ENCODE data around the gene CCDC149. TPM values are rescaled to one million over a fixed set of nuclear protein-coding genes. Genes with fewer than 3 reads are reported as not detected.

CCDC149 gene
- total RNA-seq, 1 experiment from 2014 or later = 9.8 TPM

GRCh38 chr4:24808261-24808660, 104.6 kb downstream of the CCDC149 start:
- no peaks in the 10 kb centered on the region for H3K4me1 ChIP-seq (replicated peaks; ENCODE audit: insufficient read depth)
- no peaks in the 10 kb centered on the region for H3K9me3 ChIP-seq (ENCODE audit: insufficient read depth, low read depth)
- H3K27ac ChIP-seq = no peak overlapping the region
- no peak overlapping the region for H3K4me3 ChIP-seq
- ChIA-PET POLR2A (ENCODE audit: unreplicated experiment) (no interaction called here), CTCF (no interaction called here)
- no peak overlapping the region for H3K4me2 ChIP-seq
- no peak for DNase-seq
- H3K27me3 ChIP-seq (ENCODE audit: insufficient read depth, low read depth) = no peaks in the 10 kb centered on the region
- intact Hi-C loops (cut with micrococcal nuclease; ENCODE audit: unreplicated experiment) = no loop called here
- H3K36me3 ChIP-seq (ENCODE audit: low read depth) = no peaks in the 10 kb centered on the region
- BruUV-seq (replicated peaks) = no TSS peak
- H4K20me1 ChIP-seq (ENCODE audit: insufficient read depth) = no peaks in the 10 kb centered on the region
- TF ChIP-seq EZH2 (IDR thresholded peaks at IDR 0.05; ENCODE audit: low read depth) (no peak), CTCF (conservative IDR thresholded peaks at IDR 0.05) (no peak)
- H3K79me2 ChIP-seq (ENCODE audit: low read depth) = no peaks in the 10 kb centered on the region
- no peak overlapping the region for H2AFZ ChIP-seq
- H3F3A ChIP-seq (ENCODE audit: insufficient read depth, low read depth) = no peaks in the 10 kb centered on the region
- no peaks in the 10 kb centered on the region for H3K9me2 ChIP-seq (ENCODE audit: insufficient read depth)

- intact Hi-C loops (cut with micrococcal nuclease; ENCODE audit: unreplicated experiment) = no loop called here
- no peak overlapping the region for H3K27ac ChIP-seq
- H3K27me3 ChIP-seq (ENCODE audit: insufficient read depth, low read depth) = no peaks in the 10 kb centered on the region
- no peaks in the 10 kb centered on the region for H4K20me1 ChIP-seq (ENCODE audit: insufficient read depth)
- H3K4me1 ChIP-seq (replicated peaks; ENCODE audit: insufficient read depth) = no peaks in the 10 kb centered on the region
- no peak overlapping the region for H3K4me3 ChIP-seq
- H3K9me2 ChIP-seq (ENCODE audit: insufficient read depth) = no peaks in the 10 kb centered on the region
- H3K9me3 ChIP-seq (ENCODE audit: insufficient read depth, low read depth) = no peaks in the 10 kb centered on the region
- ChIA-PET POLR2A (ENCODE audit: unreplicated experiment) (no interaction called here), CTCF (no interaction called here)
- H3K36me3 ChIP-seq (ENCODE audit: low read depth) = no peaks in the 10 kb centered on the region
- no peaks in the 10 kb centered on the region for H3K79me2 ChIP-seq (ENCODE audit: low read depth)
- BruUV-seq (replicated peaks) = no TSS peak
- no peak overlapping the region for H3K4me2 ChIP-seq
- no peak overlapping the region for H2AFZ ChIP-seq
- H3F3A ChIP-seq (ENCODE audit: insufficient read depth, low read depth) = no peaks in the 10 kb centered on the region
- TF ChIP-seq EZH2 (IDR thresholded peaks at IDR 0.05; ENCODE audit: low read depth) = no peak
- no peak for TF ChIP-seq CTCF (conservative IDR thresholded peaks at IDR 0.05)
- DNase-seq = no peak
Measured at GRCh38 chr4:24807611-24808010, 105.2 kb downstream of the CCDC149 start.

- no TSS peak for BruUV-seq (replicated peaks)
- no peaks in the 10 kb centered on the region for H3K4me1 ChIP-seq (replicated peaks; ENCODE audit: insufficient read depth)
- ChIA-PET CTCF (no interaction called here), POLR2A (ENCODE audit: unreplicated experiment) (no interaction called here)
- TF ChIP-seq EZH2 (IDR thresholded peaks at IDR 0.05; ENCODE audit: low read depth) (no peak), CTCF (conservative IDR thresholded peaks at IDR 0.05) (no peak)
- no peak overlapping the region for H3K4me2 ChIP-seq
- H3K27me3 ChIP-seq (ENCODE audit: insufficient read depth, low read depth) = no peaks in the 10 kb centered on the region
- no peaks in the 10 kb centered on the region for H3K9me3 ChIP-seq (ENCODE audit: insufficient read depth, low read depth)
- H3F3A ChIP-seq (ENCODE audit: insufficient read depth, low read depth) = no peaks in the 10 kb centered on the region
- intact Hi-C loops (cut with micrococcal nuclease; ENCODE audit: unreplicated experiment) = no loop called here
- H3K4me3 ChIP-seq = no peak overlapping the region
- H4K20me1 ChIP-seq (ENCODE audit: insufficient read depth) = no peaks in the 10 kb centered on the region
- no peak for DNase-seq
- H3K27ac ChIP-seq = no peak overlapping the region
- H3K9me2 ChIP-seq (ENCODE audit: insufficient read depth) = no peaks in the 10 kb centered on the region
- no peak overlapping the region for H2AFZ ChIP-seq
- H3K36me3 ChIP-seq (ENCODE audit: low read depth) = no peaks in the 10 kb centered on the region
- no peaks in the 10 kb centered on the region for H3K79me2 ChIP-seq (ENCODE audit: low read depth)
Measured at GRCh38 chr4:24806206-24806990, 106.4 kb downstream of the CCDC149 start.

Measured in PC-9 (cell line).